ENCODE measurements around the gene ARSI.

- TF ChIP-seq CTCF (conservative IDR thresholded peaks at IDR 0.05; ENCODE audit: low read depth, low read length) (no peak), EZH2 (IDR thresholded peaks at IDR 0.05; ENCODE audit: low read length, unreplicated experiment) (no peak), EZH2phosphoT487 (IDR thresholded peaks at IDR 0.05; ENCODE audit: borderline replicate concordance, low read length) (no peak)
Observed at GRCh38 chr5:150266871-150267291, 35.8 kb downstream of the ARSI start.

Data from PC-3 (cell line).